ENCODE results near the gene PDE5A. TPM values are rescaled to one million over a fixed set of nuclear protein-coding genes. Genes with fewer than 3 reads are reported as not detected.

Gene PDE5A
- total RNA-seq, 1 donor from 2014 or later = 9.1 TPM

- no peaks in the 10 kb centered on the region for H3K9me3 Mint-ChIP-seq (ENCODE audit: unreplicated experiment)
- H3K4me1 Mint-ChIP-seq (ENCODE audit: unreplicated experiment) = no peaks in the 10 kb centered on the region
- peaks cover 2% of the 10 kb centered on the region for H3K36me3 Mint-ChIP-seq (ENCODE audit: unreplicated experiment)
- H3K27me3 Mint-ChIP-seq (ENCODE audit: unreplicated experiment) = no peaks in the 10 kb centered on the region
- no peak overlapping the region for H3K27ac Mint-ChIP-seq (ENCODE audit: unreplicated experiment)
- DNase-seq (ENCODE audit: extremely low spot score, unreplicated experiment) = no peak
- H3K4me3 Mint-ChIP-seq (ENCODE audit: unreplicated experiment) = no peak overlapping the region
- no peak for TF ChIP-seq CTCF (IDR thresholded peaks at IDR 0.05)
Measured at GRCh38 chr4:119589165-119589564, 39.4 kb downstream of the PDE5A start.

- no peak for DNase-seq (ENCODE audit: extremely low spot score, unreplicated experiment)
- Mint-ChIP-seq H3K27me3 (ENCODE audit: unreplicated experiment) (no peaks in the 10 kb centered on the region), H3K9me3 (ENCODE audit: unreplicated experiment) (no peaks in the 10 kb centered on the region), H3K4me3 (ENCODE audit: unreplicated experiment) (no peak overlapping the region), H3K27ac (ENCODE audit: unreplicated experiment) (no peak overlapping the region), H3K4me1 (ENCODE audit: unreplicated experiment) (no peaks in the 10 kb centered on the region), H3K36me3 (ENCODE audit: unreplicated experiment) (peaks cover 10% of the 10 kb centered on the region)
- no peak for TF ChIP-seq CTCF (IDR thresholded peaks at IDR 0.05)
Measured at GRCh38 chr4:119587796-119588195, 40.8 kb downstream of the PDE5A start.

DNA sequence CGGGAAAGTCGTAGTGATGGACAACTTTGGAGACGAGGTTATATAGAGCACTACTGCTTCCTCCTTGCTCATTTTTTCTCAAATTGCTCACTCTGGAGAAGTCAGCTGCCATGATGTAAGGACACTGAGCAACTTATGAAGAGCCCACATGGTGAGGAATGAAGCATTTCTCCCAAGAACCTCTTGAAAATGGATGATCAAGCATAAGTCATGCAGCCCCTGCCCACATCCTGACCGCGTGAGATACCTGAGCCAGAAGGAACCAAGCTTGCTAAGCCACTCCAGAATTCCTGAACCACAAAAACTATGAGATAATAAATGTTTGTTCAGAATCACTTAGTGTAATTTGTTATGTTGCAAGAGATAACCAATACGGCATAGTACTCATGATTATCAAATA lies 42.8 kb downstream of the PDE5A start:
- TF ChIP-seq CTCF (IDR thresholded peaks at IDR 0.05) = no peak
- Mint-ChIP-seq H3K27me3 (ENCODE audit: unreplicated experiment) (no peaks in the 10 kb centered on the region), H3K4me3 (ENCODE audit: unreplicated experiment) (no peak overlapping the region), H3K4me1 (ENCODE audit: unreplicated experiment) (peaks cover under 1% of the 10 kb centered on the region), H3K27ac (ENCODE audit: unreplicated experiment) (no peak overlapping the region), H3K36me3 (ENCODE audit: unreplicated experiment) (peaks cover 14% of the 10 kb centered on the region), H3K9me3 (ENCODE audit: unreplicated experiment) (no peaks in the 10 kb centered on the region)
- DNase-seq (ENCODE audit: extremely low spot score, unreplicated experiment) = no peak

DNA sequence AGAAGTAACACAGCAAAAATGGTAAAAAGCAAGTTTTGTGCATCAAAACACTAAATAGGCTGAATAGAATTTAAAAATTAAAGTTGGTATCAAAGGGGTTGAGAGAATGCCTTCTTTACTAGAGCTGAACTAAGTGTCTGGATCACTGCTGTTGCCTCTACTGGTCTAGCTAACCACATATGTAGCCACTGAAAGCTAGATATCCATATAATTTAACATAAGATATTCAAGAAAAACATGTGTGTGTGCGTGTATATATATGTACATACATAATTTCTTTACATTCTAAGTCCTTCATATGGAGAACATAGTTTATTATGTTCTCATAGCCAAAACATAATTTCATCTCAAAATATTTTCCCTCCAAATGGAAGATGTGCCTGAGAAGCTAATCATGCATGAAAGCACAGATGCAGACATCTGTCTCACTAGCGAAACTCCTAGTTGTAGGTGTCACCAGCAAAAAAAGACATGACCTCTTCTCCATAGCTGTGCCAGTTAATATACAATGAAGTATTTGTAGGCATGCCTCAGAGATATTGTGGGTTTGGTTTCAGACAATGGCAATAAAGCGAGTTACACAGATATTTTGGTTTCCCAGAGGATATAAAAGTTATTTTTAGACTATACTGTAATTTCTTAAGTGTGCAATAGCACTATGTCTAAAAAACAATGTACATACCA lies 47.3 kb downstream of the PDE5A start:
- H3K4me1 Mint-ChIP-seq (ENCODE audit: unreplicated experiment) = peaks cover 11% of the 10 kb centered on the region
- H3K27ac Mint-ChIP-seq (ENCODE audit: unreplicated experiment) = no peak overlapping the region
- no peak for DNase-seq (ENCODE audit: extremely low spot score, unreplicated experiment)
- H3K9me3 Mint-ChIP-seq (ENCODE audit: unreplicated experiment) = no peaks in the 10 kb centered on the region
- H3K27me3 Mint-ChIP-seq (ENCODE audit: unreplicated experiment) = no peaks in the 10 kb centered on the region
- H3K4me3 Mint-ChIP-seq (ENCODE audit: unreplicated experiment) = no peak overlapping the region
- peaks cover 12% of the 10 kb centered on the region for H3K36me3 Mint-ChIP-seq (ENCODE audit: unreplicated experiment)
- TF ChIP-seq CTCF (IDR thresholded peaks at IDR 0.05) = no peak

- no peak for TF ChIP-seq CTCF (IDR thresholded peaks at IDR 0.05)
- DNase-seq (ENCODE audit: extremely low spot score, unreplicated experiment) = no peak
- Mint-ChIP-seq H3K27me3 (ENCODE audit: unreplicated experiment) (no peaks in the 10 kb centered on the region), H3K36me3 (ENCODE audit: unreplicated experiment) (peaks cover 12% of the 10 kb centered on the region), H3K27ac (ENCODE audit: unreplicated experiment) (peak overlapping the region; percentile 51), H3K9me3 (ENCODE audit: unreplicated experiment) (no peaks in the 10 kb centered on the region), H3K4me3 (ENCODE audit: unreplicated experiment) (no peak overlapping the region), H3K4me1 (ENCODE audit: unreplicated experiment) (peaks cover 11% of the 10 kb centered on the region)
Measured at GRCh38 chr4:119580293-119580692, 48.3 kb downstream of the PDE5A start.

Measured in osteocyte (in vitro differentiated cells).